Stimulated activated CD4-positive, alpha-beta T cell treated with anti-CD3 and anti-CD28 coated beads, TNF-alpha, amount 100 ng/mL, for 24 hours (primary cell): Measurements from ENCODE around the gene SULT1A2.
"Not testable (repeated sequence)": the region's sequence is repeated elsewhere in the genome, so short reads cannot be mapped to it uniquely, and the experiment has no call there.

Source experiments
- DNase-seq, 3 experiments: peaks; one replicate each; pipeline ENCODE4 v3.0.0-alpha.2; 2020; ENCODE audit warnings: low read depth in 3 of 3

The SULT1A2 gene

GRCh38 chr16:28558456-28558855 lies 38.4 kb downstream of the SULT1A2 start:
- DNase-seq = no peak

GRCh38 chr16:28556914-28557320 lies 39.9 kb downstream of the SULT1A2 start:
- no peak for DNase-seq

GRCh38 chr16:28555561-28555960 lies 41.3 kb downstream of the SULT1A2 start:
- no peak for DNase-seq

GRCh38 chr16:28554634-28555423 lies 42.0 kb downstream of the SULT1A2 start:
- no peak for DNase-seq

- peak; percentile 82 to 92 (median 91) for DNase-seq
Observed at GRCh38 chr16:28553776-28554633, 42.8 kb downstream of the SULT1A2 start, which contains the start of gene SGF29. Gene SGF29, plus strand, starts transcription at chr16:28553920. Its CDS starts 27,150 bp downstream, at chr16:28581070.

- no peak for DNase-seq
Observed at GRCh38 chr16:28549301-28549899, 47.5 kb downstream of the SULT1A2 start.

GRCh38 chr16:28548306-28548802 lies 48.5 kb downstream of the SULT1A2 start:
- DNase-seq = no peak

- no peak for DNase-seq
Observed at GRCh38 chr16:28546626-28547025, 50.2 kb downstream of the SULT1A2 start.

- not testable (repeated sequence) for DNase-seq
Observed at GRCh38 chr16:28545964-28546363, 50.9 kb downstream of the SULT1A2 start.

GRCh38 chr16:28544998-28545397 lies 51.9 kb downstream of the SULT1A2 start:
- DNase-seq = no peak

GRCh38 chr16:28543072-28543471 lies 53.8 kb downstream of the SULT1A2 start:
- DNase-seq = no peak

GRCh38 chr16:28542646-28543045 lies 54.2 kb downstream of the SULT1A2 start:
- no peak for DNase-seq
